Measurements from ENCODE around the gene COL5A1.

COL5A1 gene

DNA sequence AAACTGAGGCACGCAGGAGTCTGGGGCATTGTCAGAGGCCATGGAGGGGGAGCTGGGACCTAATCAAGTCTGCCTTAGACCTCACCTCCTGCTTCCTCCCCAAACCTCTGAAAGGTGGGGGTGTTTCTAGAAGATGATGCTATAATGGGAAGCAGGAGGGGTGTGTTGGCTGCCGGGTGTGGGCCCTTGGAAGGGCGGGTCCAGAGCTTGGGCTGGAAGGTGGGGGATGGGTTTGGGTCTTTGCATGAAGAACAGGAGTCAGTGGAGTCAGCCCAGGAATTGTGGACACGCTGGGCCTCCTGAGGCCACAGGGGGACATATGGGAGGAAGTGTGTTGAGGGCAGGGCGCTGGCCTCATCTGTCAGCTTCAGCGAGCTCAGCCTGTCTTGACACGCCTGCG, 138.0 kb downstream of the COL5A1 start:
- no peak for TF ChIP-seq TEAD4 (IDR thresholded peaks at IDR 0.05)
- TF ChIP-seq EGR1 (IDR thresholded peaks at IDR 0.05) = no peak
- TF ChIP-seq ZBTB7A (IDR thresholded peaks at IDR 0.05; ENCODE audit: low read depth) = no peak
- no peak for TF ChIP-seq MAX (IDR thresholded peaks at IDR 0.05)
- no peak for TF ChIP-seq TAF1 (IDR thresholded peaks at IDR 0.05; ENCODE audit: low read depth)
- no peak for TF ChIP-seq FOXM1 (IDR thresholded peaks at IDR 0.05; ENCODE audit: borderline replicate concordance, low read depth)
- no peak for TF ChIP-seq CEBPB (IDR thresholded peaks at IDR 0.05)
- TF ChIP-seq YY1 (IDR thresholded peaks at IDR 0.05; ENCODE audit: low read depth) = no peak
- no peak for TF ChIP-seq NFIC (IDR thresholded peaks at IDR 0.05)
- TF ChIP-seq CREB1 (IDR thresholded peaks at IDR 0.05; ENCODE audit: low read depth) = no peak
- no peak for TF ChIP-seq EP300 (IDR thresholded peaks at IDR 0.05; ENCODE audit: borderline replicate concordance)

GRCh38 chr9:134781591-134782302, 140.1 kb downstream of the COL5A1 start:
- TF ChIP-seq RAD21 (IDR thresholded peaks at IDR 0.05; ENCODE audit: low read depth) (0 out of 2 replicates have a peak, but pooled peaks have one; percentile 4), NFIC (IDR thresholded peaks at IDR 0.05) (no peak)

- TF ChIP-seq TEAD4 (IDR thresholded peaks at IDR 0.05) (no peak), CREB1 (IDR thresholded peaks at IDR 0.05; ENCODE audit: low read depth) (no peak), YY1 (IDR thresholded peaks at IDR 0.05; ENCODE audit: low read depth) (no peak), MAX (IDR thresholded peaks at IDR 0.05) (no peak), TAF1 (IDR thresholded peaks at IDR 0.05; ENCODE audit: low read depth) (no peak), TCF12 (IDR thresholded peaks at IDR 0.05; ENCODE audit: low read depth) (no peak), USF1 (IDR thresholded peaks at IDR 0.05) (no peak), FOXM1 (IDR thresholded peaks at IDR 0.05; ENCODE audit: borderline replicate concordance, low read depth) (no peak), EGR1 (IDR thresholded peaks at IDR 0.05) (no peak), CEBPB (IDR thresholded peaks at IDR 0.05) (no peak), RAD21 (IDR thresholded peaks at IDR 0.05; ENCODE audit: low read depth) (no peak), ZBTB7A (IDR thresholded peaks at IDR 0.05; ENCODE audit: low read depth) (no peak), NFIC (IDR thresholded peaks at IDR 0.05) (no peak)
- TF ChIP-seq, protein P1, sequence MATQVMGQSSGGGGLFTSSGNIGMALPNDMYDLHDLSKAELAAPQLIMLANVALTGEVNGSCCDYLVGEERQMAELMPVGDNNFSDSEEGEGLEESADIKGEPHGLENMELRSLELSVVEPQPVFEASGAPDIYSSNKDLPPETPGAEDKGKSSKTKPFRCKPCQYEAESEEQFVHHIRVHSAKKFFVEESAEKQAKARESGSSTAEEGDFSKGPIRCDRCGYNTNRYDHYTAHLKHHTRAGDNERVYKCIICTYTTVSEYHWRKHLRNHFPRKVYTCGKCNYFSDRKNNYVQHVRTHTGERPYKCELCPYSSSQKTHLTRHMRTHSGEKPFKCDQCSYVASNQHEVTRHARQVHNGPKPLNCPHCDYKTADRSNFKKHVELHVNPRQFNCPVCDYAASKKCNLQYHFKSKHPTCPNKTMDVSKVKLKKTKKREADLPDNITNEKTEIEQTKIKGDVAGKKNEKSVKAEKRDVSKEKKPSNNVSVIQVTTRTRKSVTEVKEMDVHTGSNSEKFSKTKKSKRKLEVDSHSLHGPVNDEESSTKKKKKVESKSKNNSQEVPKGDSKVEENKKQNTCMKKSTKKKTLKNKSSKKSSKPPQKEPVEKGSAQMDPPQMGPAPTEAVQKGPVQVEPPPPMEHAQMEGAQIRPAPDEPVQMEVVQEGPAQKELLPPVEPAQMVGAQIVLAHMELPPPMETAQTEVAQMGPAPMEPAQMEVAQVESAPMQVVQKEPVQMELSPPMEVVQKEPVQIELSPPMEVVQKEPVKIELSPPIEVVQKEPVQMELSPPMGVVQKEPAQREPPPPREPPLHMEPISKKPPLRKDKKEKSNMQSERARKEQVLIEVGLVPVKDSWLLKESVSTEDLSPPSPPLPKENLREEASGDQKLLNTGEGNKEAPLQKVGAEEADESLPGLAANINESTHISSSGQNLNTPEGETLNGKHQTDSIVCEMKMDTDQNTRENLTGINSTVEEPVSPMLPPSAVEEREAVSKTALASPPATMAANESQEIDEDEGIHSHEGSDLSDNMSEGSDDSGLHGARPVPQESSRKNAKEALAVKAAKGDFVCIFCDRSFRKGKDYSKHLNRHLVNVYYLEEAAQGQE (IDR thresholded peaks at IDR 0.05; ENCODE audit: low read depth) = no peak
These were observed 141.5 kb downstream of the COL5A1 start for GRCh38 chr9:134782921-134783698.

- TF ChIP-seq USF1 (IDR thresholded peaks at IDR 0.05) = no peak
- no peak for TF ChIP-seq MAX (IDR thresholded peaks at IDR 0.05)
- TF ChIP-seq TAF1 (IDR thresholded peaks at IDR 0.05; ENCODE audit: low read depth) = no peak
- peak; percentile 73 for TF ChIP-seq CEBPB (IDR thresholded peaks at IDR 0.05)
- TF ChIP-seq FOXM1 (IDR thresholded peaks at IDR 0.05; ENCODE audit: borderline replicate concordance, low read depth) = no peak
- TF ChIP-seq ZBTB7A (IDR thresholded peaks at IDR 0.05; ENCODE audit: low read depth) = no peak
These were observed 142.1 kb downstream of the COL5A1 start for GRCh38 chr9:134783699-134784039.

- TF ChIP-seq MAX (IDR thresholded peaks at IDR 0.05) = no peak
- no peak for TF ChIP-seq ZBTB7A (IDR thresholded peaks at IDR 0.05; ENCODE audit: low read depth)
- TF ChIP-seq TAF1 (IDR thresholded peaks at IDR 0.05; ENCODE audit: low read depth) = no peak
- TF ChIP-seq CREB1 (IDR thresholded peaks at IDR 0.05; ENCODE audit: low read depth) = no peak
- no peak for TF ChIP-seq RAD21 (IDR thresholded peaks at IDR 0.05; ENCODE audit: low read depth)
- TF ChIP-seq USF1 (IDR thresholded peaks at IDR 0.05) = no peak
These were observed 143.1 kb downstream of the COL5A1 start for GRCh38 chr9:134784577-134785305.

All from Ishikawa (cell line).